HG03558 (cell line): ENCODE data around the gene PIP5K1C.

ENCODE experiments used
- ATAC-seq: cut with Tn5 transposase; IDR thresholded peaks from one replicate; pipeline ENCODE4 v1.9.1; 2021; ENCODE audit warnings: moderate number of reproducible peaks; ENCODE audit not compliant: unreplicated experiment; ENCODE audit errors: extremely low read depth

PIP5K1C gene

GRCh38 chr19:3664879-3665642, 35.2 kb downstream of the PIP5K1C start:
- no peak for ATAC-seq

GRCh38 chr19:3663838-3664237, 36.4 kb downstream of the PIP5K1C start:
- ATAC-seq: no peak

GRCh38 chr19:3661284-3662238, 38.7 kb downstream of the PIP5K1C start:
- no peak for ATAC-seq

- no peak for ATAC-seq
Observed at GRCh38 chr19:3660493-3661219, 39.6 kb downstream of the PIP5K1C start.

GRCh38 chr19:3659746-3660112, 40.5 kb downstream of the PIP5K1C start:
- ATAC-seq: no peak

GRCh38 chr19:3658870-3659745, 41.2 kb downstream of the PIP5K1C start:
- ATAC-seq: no peak

GRCh38 chr19:3658004-3658869, 42.0 kb downstream of the PIP5K1C start:
- no peak for ATAC-seq

- no peak for ATAC-seq
Observed at GRCh38 chr19:3657395-3657769, 42.9 kb downstream of the PIP5K1C start.

- no peak for ATAC-seq
Observed at GRCh38 chr19:3656747-3657394, 43.4 kb downstream of the PIP5K1C start.

GRCh38 chr19:3656073-3656746, 44.1 kb downstream of the PIP5K1C start:
- ATAC-seq: no peak

- no peak for ATAC-seq
Observed at GRCh38 chr19:3655402-3656072, 44.7 kb downstream of the PIP5K1C start.

- no peak for ATAC-seq
Observed at GRCh38 chr19:3653865-3654513, 46.3 kb downstream of the PIP5K1C start.

GRCh38 chr19:3653081-3653795, 47.0 kb downstream of the PIP5K1C start:
- ATAC-seq: no peak

- no peak for ATAC-seq
Observed at GRCh38 chr19:3652422-3652821, 47.8 kb downstream of the PIP5K1C start.

- no peak for ATAC-seq
Observed at GRCh38 chr19:3651684-3652083, 48.6 kb downstream of the PIP5K1C start.

- ATAC-seq: no peak
Observed at GRCh38 chr19:3649888-3650287, 50.4 kb downstream of the PIP5K1C start.
